H1 (cell line): ENCODE data around the gene TPM1. TPM values are rescaled to one million over a fixed set of nuclear protein-coding genes. Genes with fewer than 3 reads are reported as not detected.

ENCODE experiments used
- CTCF ChIA-PET: fragments of 300-600 bp; sonication (Branson Sonifier 250); formaldehyde crosslinking; loops from one replicate; lab custom pipeline; 2021; ENCODE audit not compliant: partially characterized antibody; lab: Charles Lee
- POLR2A ChIA-PET: fragments of 300-600 bp; sonication (Branson Sonifier 250); formaldehyde crosslinking; loops from one replicate; lab custom pipeline; 2021; ENCODE audit warnings: inconsistent platforms; ENCODE audit not compliant: partially characterized antibody; lab: Charles Lee
- DNase-seq, 2 experiments: peaks; one replicate each; pipeline versions ENCODE4 v3.0.0 to v3.0.0-alpha.2; 2010 to 2022; ENCODE audit warnings: low spot score in 2 of 2, low read depth in 1 of 2, mixed read lengths in 1 of 2
- FAIRE-seq: peaks from 2 replicates; lab custom pipeline; 2011; peaks lifted over from hg19 to GRCh38; lab: Jason Lieb, UNC
- H2AFZ ChIP-seq: 2 replicates; pipeline ENCODE4 v1.8.1; 2012; ENCODE audit warnings: low read length, inconsistent platforms
- H2AK5ac ChIP-seq: 2 replicates; pipeline ENCODE4 v1.6.1; 2013; ENCODE audit warnings: low read depth, low read length
- H2BK120ac ChIP-seq: replicated peaks from 2 replicates; pipeline ENCODE3; 2013; ENCODE audit warnings: low read depth, low read length, inconsistent platforms
- H2BK12ac ChIP-seq: 2 replicates; pipeline ENCODE4 v1.6.1; 2013; ENCODE audit warnings: low read depth, low read length
- H2BK15ac ChIP-seq: 2 replicates; pipeline ENCODE4 v1.6.1; 2013; ENCODE audit warnings: low read length
- H2BK20ac ChIP-seq: 2 replicates; pipeline ENCODE4 v1.6.1; 2013; ENCODE audit warnings: low read length
- H2BK5ac ChIP-seq: 2 replicates; pipeline ENCODE4 v1.6.1; 2013; ENCODE audit warnings: low read depth, low read length
- H3K14ac ChIP-seq: 2 replicates; pipeline ENCODE4 v1.6.1; 2013; ENCODE audit warnings: inconsistent platforms; ENCODE audit not compliant: insufficient read length
- H3K18ac ChIP-seq: 2 replicates; pipeline ENCODE4 v1.6.1; 2013; ENCODE audit warnings: low read length; ENCODE audit errors: extremely low read depth
- H3K23ac ChIP-seq: 2 replicates; pipeline ENCODE4 v1.6.1; 2013; ENCODE audit warnings: inconsistent platforms; ENCODE audit not compliant: insufficient read length
- H3K23me2 ChIP-seq: 2 replicates; pipeline ENCODE4 v1.6.1; 2013; ENCODE audit warnings: low read depth, low read length
- H3K27ac ChIP-seq: 2 replicates; pipeline ENCODE4 v1.6.1; 2011; ENCODE audit warnings: low read depth, low read length, inconsistent platforms
- H3K27me3 ChIP-seq, 4 experiments: replicated peaks in 1 of 4; 1 replicate in 1 of 4; 2 replicates in 3 of 4; pipeline versions ENCODE4 v1.6.1 to v1.8.1; 2011 to 2013; ENCODE audit warnings: low read length in 3 of 4, mild to moderate bottlenecking in 3 of 4, inconsistent platforms in 2 of 4, mixed read lengths in 2 of 4, moderate library complexity in 1 of 4; ENCODE audit not compliant: control insufficient read depth in 3 of 4, insufficient read depth in 3 of 4; ENCODE audit errors: extremely low read depth in 1 of 4
- H3K36me3 ChIP-seq, 4 experiments: 2 replicates each; pipeline versions ENCODE4 v1.6.1 to v1.8.1; 2011 to 2013; ENCODE audit warnings: mild to moderate bottlenecking in 4 of 4, low read length in 3 of 4, moderate library complexity in 2 of 4, control low read depth in 1 of 4, inconsistent platforms in 1 of 4; ENCODE audit not compliant: insufficient read depth in 4 of 4, control insufficient read depth in 2 of 4
- H3K4ac ChIP-seq: replicated peaks from 2 replicates; pipeline ENCODE3; 2013; ENCODE audit warnings: low read length, low read depth, mixed read lengths, inconsistent platforms; ENCODE audit not compliant: insufficient read length
- H3K4me1 ChIP-seq, 4 experiments: replicated peaks in 1 of 4; 1 replicate in 1 of 4; 2 replicates in 3 of 4; pipeline versions ENCODE4 v1.6.1 to v1.8.1; 2011 to 2013; ENCODE audit warnings: low read length in 3 of 4, inconsistent platforms in 2 of 4, mixed read lengths in 1 of 4; ENCODE audit not compliant: insufficient read depth in 4 of 4, control insufficient read depth in 3 of 4
- H3K4me2 ChIP-seq, 2 experiments: 2 replicates each; pipeline versions ENCODE4 v1.6.1 to v1.8.1; 2011 to 2013; ENCODE audit warnings: low read depth in 2 of 2, low read length in 2 of 2, control low read depth in 1 of 2, inconsistent platforms in 1 of 2, mild to moderate bottlenecking in 1 of 2; ENCODE audit not compliant: insufficient read depth in 1 of 2
- H3K4me3 ChIP-seq, 4 experiments: fragments of 200-600, 300-600 bp in 1 of 4; sonication (generic), shearing (Covaris generic), sonication (Bioruptor Twin) in 1 of 4; 2 replicates each; pipeline versions ENCODE4 v1.5.1 to v1.8.1; 2011 to 2016; ENCODE audit warnings: low read length in 4 of 4, low read depth in 3 of 4, control low read depth in 2 of 4, inconsistent platforms in 2 of 4, mild to moderate bottlenecking in 2 of 4, mixed read lengths in 1 of 4, moderate library complexity in 1 of 4; ENCODE audit not compliant: insufficient read depth in 2 of 4; ENCODE audit errors: extremely low read depth in 1 of 4
- H3K56ac ChIP-seq: replicated peaks from 2 replicates; pipeline ENCODE3; 2013; ENCODE audit warnings: low read depth, mild to moderate bottlenecking, mixed read lengths, low read length, inconsistent platforms; ENCODE audit not compliant: insufficient read length
- H3K79me1 ChIP-seq: 2 replicates; pipeline ENCODE4 v1.6.1; 2013; ENCODE audit warnings: low read depth, low read length, control low read depth
- H3K79me2 ChIP-seq, 2 experiments: 2 replicates each; pipeline versions ENCODE4 v1.6.1 to v1.8.1; 2012 to 2013; ENCODE audit warnings: low read length in 2 of 2, mild to moderate bottlenecking in 2 of 2, inconsistent platforms in 1 of 2; ENCODE audit not compliant: insufficient read depth in 2 of 2, control insufficient read depth in 1 of 2
- H3K9ac ChIP-seq, 4 experiments: replicated peaks in 1 of 4; 1 replicate in 1 of 4; 2 replicates in 3 of 4; pipeline versions ENCODE4 v1.6.1 to v1.8.1; 2011 to 2013; ENCODE audit warnings: low read depth in 3 of 4, low read length in 3 of 4, control low read depth in 2 of 4, mild to moderate bottlenecking in 2 of 4, moderate library complexity in 2 of 4, inconsistent platforms in 1 of 4; ENCODE audit errors: extremely low read depth in 1 of 4
- H3K9me3 ChIP-seq, 2 experiments: 2 replicates each; pipeline versions ENCODE4 v1.6.1 to v1.8.1; 2012 to 2013; ENCODE audit warnings: mild to moderate bottlenecking in 2 of 2, moderate library complexity in 2 of 2, control low read depth in 1 of 2, inconsistent platforms in 1 of 2, low read depth in 1 of 2, low read length in 1 of 2, mixed read lengths in 1 of 2; ENCODE audit not compliant: insufficient read depth in 2 of 2
- H4K20me1 ChIP-seq, 2 experiments: replicated peaks in 1 of 2; 2 replicates each; pipeline versions ENCODE3 to v1.8.1; 2011 to 2013; ENCODE audit warnings: inconsistent platforms in 2 of 2, low read length in 2 of 2, mild to moderate bottlenecking in 1 of 2; ENCODE audit not compliant: insufficient read depth in 2 of 2, control insufficient read depth in 1 of 2
- H4K5ac ChIP-seq: 2 replicates; pipeline ENCODE4 v1.6.1; 2013; ENCODE audit warnings: low read length, low read depth, mixed read lengths, inconsistent platforms; ENCODE audit not compliant: insufficient read length
- H4K8ac ChIP-seq: 2 replicates; pipeline ENCODE4 v1.8.0; 2013; ENCODE audit warnings: mild to moderate bottlenecking, moderate library complexity, low read length, inconsistent platforms; ENCODE audit not compliant: insufficient read depth; ENCODE audit errors: extremely low read depth
- H4K91ac ChIP-seq: replicated peaks from 2 replicates; pipeline ENCODE3; 2013; ENCODE audit warnings: low read length, mixed read lengths, inconsistent platforms; ENCODE audit not compliant: insufficient read length
- CBX8 ChIP-seq: fragments of 300-800, 300-1000 bp; sonication (generic); IDR thresholded peaks from 2 replicates; pipeline ENCODE4 v1.7.1; 2016; ENCODE audit warnings: low read depth, low read length, borderline replicate concordance
- CEBPB ChIP-seq: IDR thresholded peaks from 2 replicates; pipeline ENCODE4 v1.6.1; 2012; ENCODE audit warnings: low read depth, low read length
- CHD1 ChIP-seq: IDR thresholded peaks from 2 replicates; pipeline ENCODE4 v1.6.1; 2012; ENCODE audit warnings: low read depth, low read length, improper control_type of control experiment
- CTBP2 ChIP-seq: IDR thresholded peaks from 2 replicates; pipeline ENCODE4 v1.7.0; 2011; ENCODE audit warnings: borderline replicate concordance, mild to moderate bottlenecking, moderate library complexity, mixed read lengths, low read length; ENCODE audit not compliant: insufficient read depth, insufficient read length
- JUN ChIP-seq: IDR thresholded peaks from 2 replicates; pipeline ENCODE4 v1.6.1; 2011; ENCODE audit warnings: low read depth, mild to moderate bottlenecking, improper control_type of control experiment, low read length
- KDM1A ChIP-seq: fragments of 200-600, 300-600 bp; sonication (generic); IDR thresholded peaks from 2 replicates; pipeline ENCODE4 v1.7.1; 2016; ENCODE audit warnings: mild to moderate bottlenecking, low read length, borderline replicate concordance
- NANOG ChIP-seq: IDR thresholded peaks from 2 replicates; pipeline ENCODE4 v1.6.1; 2011; ENCODE audit warnings: low read length, low read depth, mild to moderate bottlenecking, inconsistent platforms; ENCODE audit not compliant: insufficient read depth, poor library complexity, severe bottlenecking
- RAD21 ChIP-seq, 2 experiments: IDR thresholded peaks in 1 of 2; conservative IDR thresholded peaks in 1 of 2; 2 replicates each; pipeline ENCODE4 v1.6.1; 2011; ENCODE audit warnings: low read depth in 2 of 2, low read length in 2 of 2, improper control_type of control experiment in 1 of 2, inconsistent platforms in 1 of 2, mild to moderate bottlenecking in 1 of 2, moderate library complexity in 1 of 2
- RBBP5 ChIP-seq: IDR thresholded peaks from 2 replicates; pipeline ENCODE4 v1.7.1; 2012; ENCODE audit warnings: low read depth, mild to moderate bottlenecking, inconsistent platforms, low read length, moderate library complexity, borderline replicate concordance
- RNF2 ChIP-seq: fragments of 200-900, 300-1000 bp; sonication (generic); IDR thresholded peaks from 2 replicates; pipeline ENCODE4 v1.7.1; 2016; ENCODE audit warnings: borderline replicate concordance, low read depth, mild to moderate bottlenecking, antibody characterized with exemption, low read length; ENCODE audit not compliant: poor library complexity, severe bottlenecking; ENCODE audit errors: missing control alignments
- SP1 ChIP-seq: IDR thresholded peaks from 2 replicates; pipeline ENCODE4 v1.6.1; 2011; ENCODE audit warnings: low read depth, low read length
- SUZ12 ChIP-seq: fragments of 200-600 bp; sonication (generic); IDR thresholded peaks from 2 replicates; pipeline ENCODE4 v1.6.1; 2012; ENCODE audit warnings: mild to moderate bottlenecking, inconsistent platforms, low read length, moderate library complexity, mixed read lengths
- WGBS, 2 experiments: shearing (Covaris generic) in 1 of 2; methylation state at CpG; one replicate each; pipeline versions ENCODE4 v1.1.6 to v1.1.7; 2013 to 2015; ENCODE audit warnings: low lambda C conversion rate in 2 of 2, mixed read lengths in 2 of 2, inconsistent platforms in 1 of 2, low coverage in 1 of 2, missing lambda C conversion rate in 1 of 2; ENCODE audit not compliant: insufficient replicate concordance in 2 of 2, insufficient coverage in 1 of 2, insufficient read length in 1 of 2; ENCODE audit errors: extremely low coverage in 1 of 2, missing lambda C conversion rate in 1 of 2; 5-methylcytosine and 5-hydroxymethylcytosine counted together
- polyA plus RNA-seq, 7 experiments: library from polyadenylated mRNA; depleted of rRNA in 3 of 7; stranded (reverse) in 5 of 7; unstranded in 2 of 7; fragments of >200 nt in 5 of 7; fragments of 200-250 nt in 2 of 7; gene quantifications; 1 replicate in 5 of 7; 2 replicates in 1 of 7; 4 replicates in 1 of 7; pipeline versions ENCODE4 v1.2.1 to v1.2.3, GENCODE V29; 2011 to 2013; ENCODE audit warnings: missing spikeins in 2 of 7, mixed read lengths in 2 of 7
- total RNA-seq: library from RNA; stranded (reverse); fragmentation: NEBNext Ultra II Directional; extraction: Animal tissue kit (Norgen Biotek cat#: 25700); gene quantifications from 2 replicates; pipeline ENCODE4 v1.2.1, GENCODE V29; 2021

Gene TPM1
- total and polyA plus RNA-seq, 2 of the 8 experiments (the other 6 are each of a cell fraction or from before 2014, with no cell fraction given): 258 to 579 TPM

- Histone ChIP-seq H3K9ac (no peak overlapping the region), H4K5ac (no peak overlapping the region), H3K23me2 (no peaks in the 10 kb centered on the region), H3K27ac (no peak overlapping the region), H4K91ac (no peak overlapping the region), H3K36me3 (no peaks in the 10 kb centered on the region), H3K4me1 (no peaks in the 10 kb centered on the region), H3K14ac (no peak overlapping the region), H3K4me2 (no peak overlapping the region), H2BK20ac (no peak overlapping the region), H4K20me1 (no peaks in the 10 kb centered on the region), H3K56ac (no peak overlapping the region), H2BK12ac (no peak overlapping the region), H2BK120ac (no peak overlapping the region), H2BK5ac (no peak overlapping the region), H3K23ac (no peak overlapping the region), H3K4me3 (no peak overlapping the region), H3K79me2 (no peaks in the 10 kb centered on the region), H3K4ac (no peak overlapping the region), H2AK5ac (no peak overlapping the region), H3K79me1 (no peaks in the 10 kb centered on the region), H3K18ac (no peak overlapping the region), H3K27me3 (no peaks in the 10 kb centered on the region), H4K8ac (no peak overlapping the region), H3K9me3 (0 out of 4 replicates have a peak, but pooled peaks cover 0 to 2% of the 10 kb centered on the region in 2 experiments), H2BK15ac (no peak overlapping the region), H2AFZ (no peak overlapping the region)
- WGBS, 2 experiments: 91% methylated on average over 9 of the region's 9 CpGs; no CpG with 5 or more reads in 1 of the 2 experiments
- ChIA-PET POLR2A (interaction anchor here (1.8 to 1.9 kb wide), 2 partner anchors 26 to 60 kb away, joined by 3 to 4 read pairs; no protein-coding TSS in a partner anchor), CTCF (interaction anchor here (0.7 kb wide), 1 partner anchor 34 kb away, joined by 4 read pairs; no protein-coding TSS in a partner anchor)
- FAIRE-seq (no peak), DNase-seq (peak in 1 of 2 experiments; percentile 11)
- TF ChIP-seq JUN: no peak
- TF ChIP-seq SUZ12: no peak
- no peak for TF ChIP-seq SP1
- TF ChIP-seq CEBPB: no peak
- TF ChIP-seq CBX8: no peak
- no peak for TF ChIP-seq KDM1A
- no peak for TF ChIP-seq RBBP5
- TF ChIP-seq RNF2: no peak
- TF ChIP-seq RAD21 (IDR thresholded peaks at IDR 0.05 in 1 of 2, conservative IDR thresholded peaks at IDR 0.05 in 1 of 2; ENCODE audit: low read depth in 2 of 2, low read length in 2 of 2): no peak
- no peak for TF ChIP-seq CTBP2
- no peak for TF ChIP-seq NANOG
- no peak for TF ChIP-seq CHD1
Observed at GRCh38 chr15:63107895-63108546, 65.5 kb downstream of the TPM1 start.
